HEK293 (cell line): ENCODE results near the gene ETNK1.

ENCODE experiments used
- REST ChIP-seq: fragments of 450-650 bp; formaldehyde crosslinking; IDR thresholded peaks from 2 replicates; pipeline ENCODE4 v1.5.1; 2016; ENCODE audit warnings: missing biosample characterization, missing genetic modification characterization
- SETDB1 ChIP-seq: IDR thresholded peaks from one replicate; pipeline ENCODE4 v1.6.1; 2017; ENCODE audit warnings: mild to moderate bottlenecking, low read length, moderate library complexity, mixed read lengths; ENCODE audit not compliant: insufficient read length
- ZNF10 ChIP-seq: fragments of 450-650 bp; formaldehyde crosslinking; IDR thresholded peaks from 2 replicates; pipeline ENCODE4 v1.5.1; 2017; ENCODE audit warnings: missing biosample characterization, missing genetic modification characterization
- ZNF416 ChIP-seq: fragments of 450-650 bp; formaldehyde crosslinking; IDR thresholded peaks from 2 replicates; pipeline ENCODE4 v1.5.1; 2016; ENCODE audit warnings: missing biosample characterization, missing genetic modification characterization
- ZNF561 ChIP-seq: fragments of 450-650 bp; IDR thresholded peaks from 2 replicates; pipeline ENCODE4 v1.5.1; 2018; ENCODE audit warnings: missing biosample characterization, missing genetic modification characterization, borderline replicate concordance
- ZNF692 ChIP-seq: fragments of 450-650 bp; formaldehyde crosslinking; IDR thresholded peaks from 2 replicates; pipeline ENCODE4 v1.5.1; 2016; ENCODE audit warnings: missing biosample characterization, missing genetic modification characterization
- ZNF830 ChIP-seq: fragments of 450-650 bp; IDR thresholded peaks from 2 replicates; pipeline ENCODE4 v1.5.0; 2018; ENCODE audit warnings: missing biosample characterization, missing genetic modification characterization, low read depth, mild to moderate bottlenecking, moderate library complexity
- TF ChIP-seq, protein P1 (sequence below): fragments of 450-650 bp; formaldehyde crosslinking; IDR thresholded peaks from 2 replicates; pipeline ENCODE4 v1.5.1; 2017; ENCODE audit warnings: missing biosample characterization, missing genetic modification characterization

DNA sequence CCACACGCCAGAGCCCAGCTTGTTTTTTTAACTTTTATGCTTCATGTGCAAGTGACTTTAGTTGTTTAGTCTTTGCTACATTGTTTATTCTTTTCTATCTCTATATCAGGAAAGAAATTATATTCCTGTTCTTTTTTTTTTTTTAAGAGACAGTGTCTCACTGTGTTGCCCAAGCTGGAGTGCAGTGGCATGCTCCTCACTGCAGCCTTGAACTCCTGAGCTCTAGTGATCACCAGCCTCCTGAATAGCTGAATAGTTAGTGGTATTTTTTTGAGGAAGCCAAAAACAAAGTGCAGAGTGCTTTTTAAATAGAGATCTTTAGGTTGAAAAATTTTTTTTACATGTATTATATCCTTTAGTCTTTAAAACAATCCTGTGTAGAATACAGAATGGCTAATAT lies 58.2 kb downstream of the ETNK1 start:
- TF ChIP-seq, protein P1, sequence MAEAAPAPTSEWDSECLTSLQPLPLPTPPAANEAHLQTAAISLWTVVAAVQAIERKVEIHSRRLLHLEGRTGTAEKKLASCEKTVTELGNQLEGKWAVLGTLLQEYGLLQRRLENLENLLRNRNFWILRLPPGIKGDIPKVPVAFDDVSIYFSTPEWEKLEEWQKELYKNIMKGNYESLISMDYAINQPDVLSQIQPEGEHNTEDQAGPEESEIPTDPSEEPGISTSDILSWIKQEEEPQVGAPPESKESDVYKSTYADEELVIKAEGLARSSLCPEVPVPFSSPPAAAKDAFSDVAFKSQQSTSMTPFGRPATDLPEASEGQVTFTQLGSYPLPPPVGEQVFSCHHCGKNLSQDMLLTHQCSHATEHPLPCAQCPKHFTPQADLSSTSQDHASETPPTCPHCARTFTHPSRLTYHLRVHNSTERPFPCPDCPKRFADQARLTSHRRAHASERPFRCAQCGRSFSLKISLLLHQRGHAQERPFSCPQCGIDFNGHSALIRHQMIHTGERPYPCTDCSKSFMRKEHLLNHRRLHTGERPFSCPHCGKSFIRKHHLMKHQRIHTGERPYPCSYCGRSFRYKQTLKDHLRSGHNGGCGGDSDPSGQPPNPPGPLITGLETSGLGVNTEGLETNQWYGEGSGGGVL = no peak
- TF ChIP-seq SETDB1 = no peak
- TF ChIP-seq ZNF830 (tag by site-specific recombination) = no peak
- TF ChIP-seq ZNF10 (tag by site-specific recombination) = no peak
- no peak for TF ChIP-seq ZNF416 (tag by site-specific recombination)
- no peak for TF ChIP-seq ZNF561 (tag by site-specific recombination)
- no peak for TF ChIP-seq REST
- no peak for TF ChIP-seq ZNF692
